Spleen (tissue), 7 donors: ENCODE data around the gene LGALS9C.
"Not testable (repeated sequence)": the region's sequence is repeated elsewhere in the genome, so short reads cannot be mapped to it uniquely, and the experiment has no call there.

Experiments used
- CTCF ChIP-seq, 11 experiments: fragments of 200-600 bp in 7 of 11; fragments of 450-650 bp in 4 of 11; sonication (generic) in 4 of 11; IDR thresholded peaks in 8 of 11; conservative IDR thresholded peaks in 3 of 11; 1 replicate in 7 of 11; 2 replicates in 4 of 11; pipeline versions ENCODE4 v1.4.0 to v1.8.0; 2016 to 2021; ENCODE audit warnings: antibody characterized with exemption in 11 of 11, inconsistent platforms in 4 of 11, mild to moderate bottlenecking in 1 of 11
- POLR2A ChIP-seq, 3 donors: fragments of 450-650 bp; IDR thresholded peaks; one replicate each; pipeline ENCODE4 v1.5.1; 2017; ENCODE audit warnings: antibody characterized with exemption in 3 of 3, mild to moderate bottlenecking in 1 of 3
- POLR2AphosphoS5 ChIP-seq, 3 donors: sonication (generic); formaldehyde crosslinking; IDR thresholded peaks; one replicate each; pipeline ENCODE4 v1.5.1; 2017; ENCODE audit warnings: antibody characterized with exemption in 3 of 3
- donor health status: DM: no; HTN: no; CAD: no; lungs with moderate emphysema.
- donor health status: DM: no; HTN: no; CAD: no.
- donor health status: DM: no; HTN: no; CAD: no.

- not testable (repeated sequence) for TF ChIP-seq POLR2A (IDR thresholded peaks at IDR 0.05); CTCF (IDR thresholded peaks at IDR 0.05 in 8 of 11, conservative IDR thresholded peaks at IDR 0.05 in 3 of 11); POLR2AphosphoS5 (IDR thresholded peaks at IDR 0.05)
Observed at GRCh38 chr17:18432206-18432605, 44.4 kb upstream of the LGALS9C start.
